GM18511 (cell line): Measurements from ENCODE around the gene CTIF.
A peak's percentile ranks its signal among the peaks of the same experiment; 100 is the strongest.

Experiments
- ATAC-seq: cut with Tn5 transposase; IDR thresholded peaks from one replicate; pipeline ENCODE4 v1.9.1; 2021; ENCODE audit warnings: mild to moderate bottlenecking, moderate library complexity; ENCODE audit not compliant: unreplicated experiment

CTIF gene

DNA sequence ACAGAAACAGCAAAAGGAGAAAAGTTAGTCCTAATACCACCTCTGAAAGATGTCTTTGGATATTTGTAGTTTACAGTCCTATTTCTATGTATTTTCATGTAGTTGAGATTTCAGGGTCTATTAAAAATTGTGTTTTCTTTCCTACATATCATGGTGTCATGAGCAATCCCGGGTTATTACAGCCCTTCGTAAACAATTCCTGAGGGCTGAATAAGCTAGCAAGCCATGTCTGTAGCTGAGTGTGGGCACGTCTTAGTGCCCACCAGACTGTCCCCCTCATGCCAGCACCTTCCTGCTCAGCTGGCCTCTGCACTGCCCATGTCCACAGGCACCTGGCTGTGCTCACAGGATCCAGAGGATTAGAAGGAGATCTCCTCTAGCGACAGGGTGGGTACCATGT, 60.6 kb downstream of the CTIF start:
- ATAC-seq = no peak

DNA sequence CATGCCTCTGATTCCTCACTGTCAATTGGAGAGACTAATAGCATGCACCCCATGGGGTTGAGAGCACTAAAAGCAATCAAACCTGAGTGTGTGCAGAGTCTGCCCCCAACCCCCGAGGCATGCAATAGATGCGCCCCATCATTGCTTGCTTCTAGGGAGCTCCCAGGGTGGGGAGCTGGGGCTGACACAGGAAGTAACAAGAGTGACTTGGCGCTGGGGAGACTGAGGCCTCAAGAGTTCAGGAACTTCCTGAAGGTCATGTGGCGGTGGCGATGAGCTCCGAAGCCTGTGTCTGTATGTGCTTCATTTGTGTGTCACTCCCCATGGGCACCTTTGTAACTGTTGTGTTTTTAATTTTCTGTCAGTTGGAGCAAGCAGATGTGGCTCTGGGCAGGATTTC, 61.2 kb downstream of the CTIF start:
- no peak for ATAC-seq

DNA sequence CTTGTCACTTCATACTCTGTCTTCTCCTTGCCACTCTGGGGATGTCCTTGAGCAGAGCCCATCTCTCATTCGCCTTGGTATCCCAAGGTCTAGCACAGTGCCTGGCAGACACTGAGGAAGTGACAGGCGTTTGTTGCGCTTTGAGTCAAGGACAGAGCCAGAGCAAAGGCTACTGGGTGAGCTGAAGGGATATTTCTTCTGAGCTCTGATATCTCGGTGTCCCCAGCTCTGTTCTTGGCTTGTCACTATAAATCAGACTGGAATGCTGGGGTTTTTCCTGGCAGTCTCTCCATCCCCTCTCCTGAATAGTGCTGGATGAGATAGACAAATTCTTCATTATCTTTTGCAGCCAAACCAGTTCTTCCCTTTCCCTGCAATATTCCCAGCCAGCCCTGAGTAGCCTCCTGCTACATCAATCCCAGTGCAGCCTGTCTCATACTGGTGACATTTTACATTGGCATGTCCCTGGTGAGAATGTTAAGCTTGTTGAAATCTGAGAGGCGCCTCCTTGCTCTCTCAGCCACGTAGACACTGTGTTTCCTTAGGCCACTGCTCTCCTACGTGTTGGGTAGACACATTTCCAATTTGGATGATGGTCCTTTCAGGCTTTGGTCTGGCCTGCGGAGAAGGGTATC, 61.7 kb downstream of the CTIF start:
- ATAC-seq = no peak

DNA sequence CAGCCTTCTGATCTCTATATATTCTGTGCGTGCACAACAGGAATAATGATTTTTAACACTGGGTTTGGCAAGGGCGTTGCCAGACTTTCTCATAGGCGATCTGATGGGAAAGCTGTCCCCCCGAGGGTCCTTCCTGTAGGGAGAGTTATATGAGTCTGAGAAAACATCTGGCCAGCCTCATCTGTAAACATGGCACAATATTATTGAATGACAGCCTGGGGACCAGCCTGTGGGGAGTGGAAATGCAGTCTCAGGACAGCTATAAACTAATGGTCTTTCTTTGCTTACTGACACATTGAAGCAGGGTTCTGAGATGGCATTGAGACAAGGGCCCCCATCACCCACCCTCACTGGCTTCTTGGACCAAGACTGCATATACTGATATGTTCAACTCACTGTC, 62.5 kb downstream of the CTIF start:
- no peak for ATAC-seq

DNA sequence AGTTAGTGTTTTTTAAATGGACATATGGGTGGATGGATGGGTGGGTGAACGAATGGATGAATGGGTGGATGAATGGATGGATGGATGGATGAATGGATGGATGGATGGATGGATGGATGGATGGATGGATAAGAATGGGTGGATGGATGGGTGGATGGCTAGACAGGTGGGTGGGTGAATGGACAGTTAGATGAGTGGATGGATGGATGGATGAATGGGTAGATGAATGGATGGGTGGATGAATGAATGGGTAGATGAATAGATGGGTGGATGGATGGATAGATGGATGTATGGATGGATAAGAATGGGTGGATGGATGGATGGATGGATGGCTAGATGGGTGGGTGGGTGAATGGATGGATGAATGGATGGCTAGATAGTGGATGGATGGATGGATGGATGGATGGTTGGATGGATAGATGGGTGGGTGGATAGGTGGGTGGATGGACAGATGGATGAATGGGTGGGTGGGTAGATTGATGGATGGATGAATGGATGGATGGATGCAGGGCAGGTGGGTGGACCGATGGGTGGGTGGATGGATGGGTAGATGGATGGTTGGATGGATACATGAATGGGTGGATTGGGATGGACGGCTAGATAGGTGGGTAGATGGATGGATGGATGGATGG, 64.0 kb downstream of the CTIF start:
- no peak for ATAC-seq

DNA sequence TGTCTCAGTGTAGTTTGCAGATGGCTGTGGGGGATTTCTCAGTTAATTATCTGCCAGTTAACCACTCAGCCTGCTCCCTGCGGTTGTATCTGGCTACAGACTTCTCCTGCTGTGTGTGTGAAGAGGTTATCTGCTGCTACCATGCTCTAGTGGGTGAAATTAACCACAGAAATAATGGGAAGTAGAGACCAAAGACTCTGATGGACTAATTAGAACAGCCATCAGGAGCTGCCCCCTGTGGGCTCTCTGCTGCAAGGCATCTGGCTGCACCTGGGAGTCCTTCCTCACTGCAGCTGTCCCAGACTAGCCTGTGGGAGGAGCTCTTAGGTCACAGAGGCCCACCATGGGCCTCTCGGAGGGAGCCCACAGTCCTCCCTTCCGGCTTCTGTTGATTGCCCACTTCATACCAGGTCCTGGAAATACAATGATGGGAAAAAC, 66.6 kb downstream of the CTIF start:
- ATAC-seq = peak; percentile 80

DNA sequence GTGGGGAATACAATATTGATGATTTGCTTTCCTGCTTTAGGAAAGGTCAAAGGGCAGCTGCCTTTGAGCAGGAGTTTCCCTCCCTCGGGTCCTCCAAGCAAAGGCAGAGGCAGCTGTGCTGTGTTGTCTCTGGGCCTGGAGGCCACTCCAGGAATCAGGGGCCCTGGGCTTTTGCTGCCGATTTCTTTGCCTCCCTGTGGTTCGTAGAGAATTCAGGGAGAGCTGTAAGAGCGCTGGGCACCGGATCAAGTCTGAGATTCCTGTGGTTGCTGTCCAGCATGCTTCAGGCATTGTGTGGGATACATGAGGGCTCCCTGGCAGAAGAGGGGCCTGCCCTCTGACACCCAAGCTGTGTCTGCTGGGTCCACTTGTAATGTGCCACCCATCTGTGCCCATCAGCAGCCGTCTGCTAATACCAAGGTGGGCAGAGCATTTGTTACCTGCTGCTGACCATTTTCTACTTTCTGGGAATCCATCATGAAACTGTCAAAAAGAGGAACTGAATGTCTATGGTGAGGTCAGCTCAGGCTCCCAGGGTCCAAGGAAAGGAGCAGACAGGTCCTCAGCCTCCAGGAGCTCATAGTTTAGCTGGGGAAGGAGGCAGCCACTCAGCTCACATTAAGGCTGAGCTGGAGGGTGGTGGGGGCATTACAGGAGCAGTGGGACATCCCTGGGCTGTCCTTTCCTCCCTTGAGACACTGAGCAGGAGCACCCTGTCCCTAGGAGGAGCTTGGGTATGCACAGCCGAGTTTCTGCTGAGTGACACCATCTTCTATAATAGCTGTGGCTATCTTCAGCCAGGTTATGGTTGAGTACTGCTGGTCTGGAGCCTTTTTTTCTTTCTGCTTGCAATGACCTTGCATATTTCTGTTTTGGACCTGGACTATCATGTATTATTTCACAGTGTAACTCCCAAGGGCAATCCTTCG, 68.5 kb downstream of the CTIF start:
- no peak for ATAC-seq

DNA sequence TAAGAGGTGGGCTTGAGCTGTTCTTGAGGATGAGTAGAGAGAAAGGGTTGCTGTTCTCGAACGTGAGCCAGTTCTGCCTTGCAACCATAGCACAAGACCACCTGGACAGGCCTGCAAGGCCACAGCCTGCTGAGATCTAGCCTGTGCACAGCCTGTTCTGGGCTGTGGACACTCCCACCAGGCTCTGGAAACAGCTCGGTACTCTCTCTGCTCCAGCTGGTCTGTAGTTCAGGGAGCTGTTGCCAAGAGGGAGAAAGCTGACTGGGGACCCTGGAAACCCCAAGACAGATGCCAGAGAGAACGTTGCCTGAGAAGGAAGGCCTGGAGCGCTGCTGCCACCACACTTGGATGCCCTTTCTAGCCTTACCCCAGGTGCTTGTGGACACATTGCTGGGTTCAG, 69.8 kb downstream of the CTIF start:
- no peak for ATAC-seq

DNA sequence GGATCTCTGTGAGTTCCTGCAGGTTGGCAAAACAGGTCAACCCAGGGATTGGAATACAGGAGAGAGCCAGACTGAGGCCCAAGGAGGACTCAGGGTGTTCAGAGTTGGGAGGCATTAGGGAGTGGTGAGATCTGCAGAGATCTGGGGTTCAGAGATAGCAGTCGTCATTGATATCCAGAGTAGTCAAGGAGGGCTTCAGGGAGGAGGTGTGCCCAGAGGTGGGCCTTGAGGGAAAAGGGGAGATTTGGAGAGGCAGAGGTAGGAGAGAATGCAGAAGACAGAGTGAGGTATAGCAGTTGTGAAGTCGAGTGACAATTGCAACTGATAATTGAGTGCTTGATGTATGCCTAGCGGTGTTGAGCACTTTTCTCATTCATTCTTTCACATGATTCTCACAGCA, 70.3 kb downstream of the CTIF start:
- ATAC-seq = no peak

DNA sequence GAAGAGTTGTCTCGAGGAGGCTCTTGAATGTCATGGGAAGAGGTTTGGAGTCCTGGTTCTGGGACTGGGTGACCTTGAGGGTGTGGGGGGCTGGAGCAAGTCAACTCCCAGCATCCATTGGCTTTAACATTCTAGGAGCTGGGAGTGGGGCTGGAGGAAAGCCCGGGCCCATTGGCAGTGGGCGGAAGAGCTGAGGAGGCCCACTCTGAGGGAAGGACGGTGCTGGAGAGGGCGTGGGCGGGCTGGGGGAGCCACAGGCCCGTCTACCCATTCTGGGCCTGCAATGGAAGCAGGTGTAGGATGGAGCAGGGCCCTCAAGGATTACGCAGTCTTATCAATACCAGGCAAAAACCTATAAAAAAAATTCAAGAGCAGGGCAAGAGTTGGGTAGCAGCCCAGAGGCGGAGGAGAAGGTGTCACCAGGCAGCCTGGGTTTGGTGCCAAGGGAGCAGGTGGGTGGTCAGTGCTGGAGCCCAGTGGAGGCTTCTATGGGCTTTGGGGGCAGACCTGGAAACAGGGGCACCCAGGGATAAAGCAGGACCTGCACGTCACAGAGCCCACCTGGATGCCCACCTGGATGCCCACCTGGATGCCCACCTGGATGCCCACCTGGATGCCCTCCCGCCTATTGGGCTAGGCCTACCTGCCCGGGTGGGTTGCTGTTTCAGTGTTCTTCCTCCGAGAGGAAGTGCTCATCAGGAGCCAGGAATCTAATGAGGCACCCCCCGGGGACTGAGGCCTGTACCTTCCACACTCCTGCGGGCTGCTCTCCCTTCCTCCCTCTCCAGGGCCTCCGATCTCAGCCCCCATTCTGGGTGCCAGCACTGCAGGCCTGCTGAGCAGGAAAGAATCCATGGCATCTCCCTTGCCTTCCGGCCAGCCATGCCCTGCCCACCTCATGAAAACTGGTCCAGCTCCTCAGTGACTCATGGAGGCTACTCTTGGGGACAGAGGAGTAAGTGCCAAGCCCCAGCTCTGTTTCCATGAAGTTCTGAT, 71.3 kb downstream of the CTIF start:
- ATAC-seq = no peak

DNA sequence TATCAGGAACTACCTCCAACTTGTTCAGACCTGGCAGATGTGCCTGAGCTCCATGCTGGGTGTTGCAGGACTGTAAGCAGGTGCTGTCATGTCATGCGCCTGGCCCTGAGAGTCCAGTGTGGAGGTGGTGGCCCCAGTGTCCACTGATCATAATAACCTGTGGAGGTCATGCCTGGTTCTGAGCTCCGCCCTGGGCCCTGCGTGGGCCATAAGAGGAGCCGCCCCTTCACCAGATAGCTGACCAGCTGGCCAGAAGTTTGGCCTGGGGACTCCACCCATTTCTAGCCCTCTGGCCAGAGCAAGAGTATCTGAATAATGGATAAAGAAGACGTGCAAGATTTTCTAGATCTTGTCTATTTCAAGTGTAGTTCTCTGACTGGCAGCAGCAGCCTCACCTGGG, 72.4 kb downstream of the CTIF start:
- ATAC-seq = no peak

DNA sequence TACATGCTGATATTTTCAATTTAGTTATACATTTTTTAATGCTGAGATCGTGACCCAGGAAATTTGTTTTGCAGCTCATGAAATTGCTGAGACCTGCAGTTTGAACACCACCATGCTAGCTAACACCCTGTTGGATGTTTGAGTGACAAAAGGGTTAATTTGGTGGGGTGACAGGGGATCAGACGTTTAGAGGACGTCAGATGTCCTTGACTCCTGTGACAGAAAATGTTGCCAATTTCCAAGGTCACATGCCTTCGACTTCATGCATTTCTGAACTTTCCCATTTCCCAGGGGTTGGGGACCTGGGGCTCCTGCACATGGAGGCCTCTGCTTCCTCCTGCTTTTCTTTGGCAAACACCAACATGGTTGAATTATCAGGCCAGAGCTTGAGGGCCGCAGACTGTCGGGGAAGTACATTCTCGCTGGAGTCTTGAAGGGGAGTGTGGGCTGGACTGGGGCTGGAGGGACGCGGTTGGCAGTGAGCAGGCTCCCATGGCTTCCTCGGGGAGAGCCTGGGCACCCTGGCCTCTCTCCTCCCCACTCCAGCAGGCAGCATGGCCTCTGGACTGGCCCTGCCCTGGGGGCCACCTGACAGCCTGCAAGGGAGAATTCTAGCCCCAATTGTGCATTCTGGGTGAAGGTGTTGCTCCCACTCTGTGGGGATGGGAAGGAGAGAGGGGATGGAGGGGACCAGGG, 73.1 kb downstream of the CTIF start:
- no peak for ATAC-seq

DNA sequence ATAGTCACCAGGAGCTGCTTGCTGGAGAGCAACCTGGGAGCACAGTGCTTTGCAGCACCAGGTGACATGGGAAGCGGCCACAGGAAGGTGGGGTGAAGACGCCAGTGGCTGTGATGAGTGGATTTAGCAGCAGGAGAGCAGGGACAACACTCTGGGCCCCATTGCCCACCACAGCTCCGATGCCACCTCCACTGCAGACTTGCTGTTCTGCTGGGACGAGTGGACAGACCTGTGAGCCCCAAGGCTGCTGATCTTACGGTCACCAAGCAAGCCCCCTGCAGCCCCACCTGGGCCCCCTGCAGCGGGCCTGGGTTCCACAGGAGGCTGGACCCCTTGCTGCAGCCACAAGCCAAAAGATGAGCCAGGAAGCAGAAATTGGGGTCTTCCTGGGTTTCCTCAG, 73.7 kb downstream of the CTIF start:
- ATAC-seq = no peak

DNA sequence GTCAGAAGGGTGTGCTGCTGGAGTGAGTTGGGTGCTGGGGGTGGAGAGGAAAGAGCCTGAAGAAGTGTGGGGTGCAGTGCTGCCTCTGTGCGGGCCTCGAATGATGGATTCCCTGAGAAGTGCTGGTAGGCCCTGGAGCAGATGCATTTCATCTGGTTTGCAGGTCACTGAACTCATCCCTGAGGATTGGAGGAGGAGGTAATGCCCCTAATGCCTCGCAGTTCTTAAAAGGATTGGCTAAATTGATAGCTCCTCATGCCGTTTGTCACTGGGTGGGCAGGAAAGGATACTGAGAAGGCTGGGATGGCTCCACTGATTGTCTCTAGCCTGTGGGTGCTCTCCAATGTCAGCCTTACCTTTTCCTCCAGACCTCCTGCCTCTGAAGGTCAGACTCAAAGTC, 74.1 kb downstream of the CTIF start:
- no peak for ATAC-seq

DNA sequence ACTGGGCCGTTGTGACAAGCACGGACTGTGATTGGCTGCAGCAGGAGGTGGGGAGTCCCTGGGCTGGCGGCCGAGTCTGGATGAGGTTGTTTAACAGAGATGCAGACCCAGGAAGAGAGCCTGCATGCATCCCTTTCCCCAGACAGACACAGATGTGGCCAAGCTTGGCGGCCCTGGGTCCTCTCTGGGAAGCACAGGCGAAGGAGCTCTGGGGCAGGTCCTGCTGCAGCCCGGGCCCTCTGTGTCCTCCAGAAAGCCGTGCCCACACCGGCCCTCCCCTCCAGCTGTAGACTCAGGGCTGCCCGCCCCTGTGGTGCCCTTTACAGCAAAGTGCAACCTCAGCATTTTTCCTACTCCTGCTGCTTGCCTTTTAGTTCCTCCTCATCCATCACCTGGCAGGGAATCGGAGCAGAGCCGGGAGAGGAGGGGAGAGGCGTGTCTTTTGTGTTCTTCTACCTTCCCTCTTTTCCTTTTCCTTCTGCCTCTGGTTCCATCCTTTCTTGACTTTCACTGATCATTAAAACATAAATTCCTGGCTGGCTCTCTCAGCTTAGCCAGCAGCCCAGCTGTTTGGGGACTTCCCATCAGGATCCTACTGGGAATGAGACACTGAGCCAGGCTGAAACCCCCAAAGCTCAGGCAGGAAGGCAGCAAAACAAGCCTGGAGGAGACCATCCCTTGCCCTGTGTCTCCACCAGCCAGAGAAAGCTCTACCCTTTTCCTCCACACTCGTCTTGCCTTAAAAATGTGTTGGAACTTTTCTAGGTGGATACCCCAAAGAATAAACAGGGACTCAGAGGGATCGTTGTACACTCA, 75.0 kb downstream of the CTIF start:
- ATAC-seq = no peak

DNA sequence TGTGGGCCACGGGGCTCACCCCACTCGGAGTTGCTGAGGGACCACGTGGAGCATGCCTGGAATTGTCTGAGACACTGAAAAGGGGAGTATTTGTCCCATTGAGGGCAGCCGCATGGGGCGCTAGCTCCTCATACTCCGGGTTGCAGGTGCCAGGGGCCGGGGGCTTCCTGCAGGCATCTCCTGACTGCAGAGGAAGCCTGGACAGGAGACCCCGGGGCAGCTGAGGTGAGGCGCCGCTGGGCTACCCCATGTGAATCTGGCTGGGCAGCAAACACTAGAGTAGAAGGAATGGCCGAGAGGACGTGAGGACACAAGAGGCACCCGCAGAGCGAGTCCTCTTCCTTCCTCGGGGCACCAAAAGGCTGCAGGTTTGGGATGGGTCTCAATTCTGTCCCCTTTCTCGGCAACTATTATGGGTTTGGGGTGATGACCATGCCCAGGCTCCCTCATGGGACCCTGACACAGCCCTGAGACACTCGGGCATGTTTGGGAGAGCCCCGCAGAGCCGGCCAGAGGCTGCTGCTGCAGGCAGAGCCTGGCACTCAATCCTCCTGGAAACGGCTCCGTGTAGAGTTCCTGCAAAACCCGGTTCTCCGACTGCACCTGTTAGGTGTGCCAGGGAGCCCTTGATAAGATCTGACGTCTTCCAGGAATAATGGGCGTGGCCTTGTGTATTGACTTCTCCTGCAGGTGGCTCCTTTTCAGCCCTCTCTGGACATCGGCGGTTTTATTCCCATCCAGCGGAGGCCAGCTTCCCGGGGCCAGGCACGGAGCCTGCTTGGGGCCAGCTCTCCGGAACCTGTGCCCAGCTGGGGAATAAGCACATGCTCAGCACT, 77.0 kb downstream of the CTIF start:
- no peak for ATAC-seq

DNA sequence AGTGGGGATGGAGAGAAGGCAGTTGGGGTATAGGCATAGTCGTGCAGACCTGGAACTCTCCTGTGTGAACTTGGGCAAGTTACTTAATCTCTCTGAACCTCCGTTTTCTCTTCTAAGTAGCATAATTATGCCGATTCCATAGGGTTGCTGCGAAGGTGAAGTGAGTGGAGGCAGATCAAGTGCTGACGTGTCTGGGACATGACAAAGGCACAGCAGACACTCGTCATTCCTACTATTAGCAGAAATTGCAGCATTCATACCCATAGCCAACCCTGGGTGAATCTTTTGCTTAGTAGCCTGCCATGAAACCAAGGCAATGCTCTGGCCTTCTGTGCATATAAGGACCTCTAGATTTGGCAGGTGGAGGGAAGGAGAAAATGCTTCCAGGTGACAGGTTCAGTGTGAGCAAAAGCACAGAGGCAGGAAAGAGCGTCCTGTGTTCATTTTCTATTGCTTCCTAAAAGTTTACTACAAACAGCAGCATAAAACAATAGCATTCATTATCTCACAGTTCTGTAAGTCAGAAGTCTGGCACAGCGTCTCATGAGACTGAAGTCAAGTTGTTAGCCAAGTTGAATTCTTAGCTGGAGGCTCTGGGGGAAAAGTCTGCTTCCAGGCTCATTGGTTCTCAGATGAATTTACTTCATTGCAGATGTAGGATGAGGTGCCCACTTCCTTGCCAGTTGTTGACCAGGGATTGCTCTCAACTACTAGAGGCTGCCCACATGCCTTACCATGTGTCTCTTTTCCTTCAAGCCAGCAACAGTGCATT, 77.8 kb downstream of the CTIF start:
- no peak for ATAC-seq
